IPS-NIHi11 (cell line): ENCODE data around the gene DNER.
"Not testable (repeated sequence)": the region's sequence is repeated elsewhere in the genome, so short reads cannot be mapped to it uniquely, and the experiment has no call there.

ENCODE experiments used
- DNase-seq: peaks from one replicate; pipeline ENCODE4 v3.0.0; 2012; ENCODE audit warnings: mixed read lengths, low spot score

Gene DNER

GRCh38 chr2:229563388-229563787, 151.0 kb downstream of the DNER start:
- no peak for DNase-seq

DNA sequence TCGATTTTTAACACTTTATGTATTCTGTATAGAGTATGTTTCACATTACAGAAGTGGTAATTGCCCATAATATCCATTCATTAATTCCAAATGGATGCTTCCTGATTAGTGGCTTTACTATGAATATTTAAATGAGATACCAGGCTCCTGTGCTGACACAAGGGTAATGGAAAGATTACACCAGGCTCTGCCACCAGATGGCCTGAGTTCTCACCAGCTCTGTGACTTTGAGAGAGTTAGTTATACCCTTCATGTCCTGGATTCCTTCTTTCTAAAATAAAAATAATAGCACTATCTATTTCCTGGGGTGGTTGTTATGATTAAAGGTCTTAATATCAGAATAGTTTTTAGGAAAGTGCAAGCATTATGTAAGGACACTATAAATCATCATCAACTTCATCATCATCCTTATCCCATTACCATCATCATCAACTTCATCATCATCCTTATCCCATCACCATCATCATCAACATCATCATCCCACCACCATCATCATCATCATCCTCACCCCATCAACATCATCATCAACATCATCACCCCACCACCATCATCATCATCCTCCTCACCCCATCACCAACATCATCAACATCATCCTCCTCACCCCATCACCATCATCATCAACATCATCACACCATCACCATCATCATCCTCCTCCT, 151.8 kb downstream of the DNER start:
- no peak for DNase-seq

GRCh38 chr2:229559986-229560385, 154.4 kb downstream of the DNER start:
- no peak for DNase-seq

GRCh38 chr2:229553091-229553490, 161.3 kb downstream of the DNER start:
- no peak for DNase-seq

DNA sequence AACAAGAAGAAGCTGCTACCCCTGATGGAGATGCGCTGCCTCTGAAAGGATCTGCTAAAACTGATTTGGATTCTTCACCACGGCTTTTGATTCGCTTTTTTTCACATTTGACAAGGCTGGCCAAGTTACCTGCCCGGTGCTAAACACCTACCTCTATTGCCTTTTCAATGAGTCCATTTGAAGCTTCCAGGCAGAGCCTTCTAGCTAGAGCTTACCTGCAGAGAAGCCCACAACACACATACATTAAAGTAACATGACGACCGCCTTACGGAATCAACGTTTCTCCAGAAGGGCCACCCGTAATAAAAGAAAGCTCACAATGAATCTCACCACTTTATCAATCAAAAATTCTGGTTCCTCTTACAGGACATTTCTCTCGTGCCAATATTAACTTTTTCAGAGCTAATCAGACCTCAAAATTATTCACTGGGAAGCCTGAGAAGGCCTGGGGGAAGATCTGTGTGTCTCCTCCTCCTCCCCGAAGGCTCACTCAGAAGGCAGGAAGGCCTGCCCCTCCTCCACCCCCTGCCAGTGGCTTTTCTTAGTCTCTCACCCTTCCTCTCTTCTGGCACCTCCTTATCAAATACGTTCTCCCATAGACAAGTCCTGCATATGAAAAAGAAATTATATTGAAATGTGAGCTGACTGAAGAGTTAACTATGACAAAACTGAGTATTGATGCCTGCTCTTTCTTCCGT, 171.0 kb downstream of the DNER start:
- DNase-seq, result no peak

- no peak for DNase-seq
Measured at GRCh38 chr2:229539628-229540027, 174.7 kb downstream of the DNER start.

GRCh38 chr2:229531594-229531993, 182.8 kb downstream of the DNER start:
- DNase-seq, result no peak

DNA sequence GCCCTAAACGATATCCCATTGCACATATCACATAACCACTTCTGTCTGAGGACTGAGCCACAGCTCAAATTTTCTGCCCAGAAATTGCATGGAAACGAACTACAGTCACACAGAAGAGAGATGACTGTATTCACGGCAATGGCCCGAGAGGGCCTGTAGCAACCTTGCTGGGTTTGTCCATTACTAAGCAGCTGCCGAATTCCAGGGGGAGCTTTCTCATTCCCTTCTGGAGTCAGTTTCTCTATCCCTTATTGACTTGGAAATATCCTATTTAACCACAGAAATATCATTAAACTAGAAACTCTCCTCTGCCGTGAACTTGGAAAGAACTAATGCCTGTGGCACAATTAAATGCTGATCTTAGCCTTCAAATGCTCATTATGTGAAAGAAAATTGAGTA, 183.9 kb downstream of the DNER start:
- DNase-seq, result no peak

DNA sequence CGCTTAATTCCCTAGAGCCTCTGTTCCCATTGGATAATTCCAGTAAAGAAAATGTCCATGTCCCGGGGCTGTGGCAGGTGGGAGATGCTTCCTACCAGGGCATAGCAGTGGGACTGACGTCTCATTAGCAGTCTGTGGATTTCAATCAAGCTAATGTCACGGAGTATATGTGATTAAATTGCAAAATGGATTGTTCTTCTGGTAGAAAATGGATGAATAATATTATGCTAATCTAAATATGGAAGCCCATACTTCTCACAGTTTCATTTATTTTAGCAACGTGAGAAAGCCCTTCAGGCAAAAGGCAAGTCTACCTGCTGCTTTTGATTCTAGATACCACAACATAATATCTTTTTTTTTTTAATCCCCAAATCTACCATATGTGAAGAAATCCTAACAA, 185.5 kb downstream of the DNER start:
- DNase-seq, result no peak

GRCh38 chr2:229526951-229527350, 187.4 kb downstream of the DNER start:
- no peak for DNase-seq

- no peak for DNase-seq
Measured at GRCh38 chr2:229524799-229525198, 189.6 kb downstream of the DNER start.

DNA sequence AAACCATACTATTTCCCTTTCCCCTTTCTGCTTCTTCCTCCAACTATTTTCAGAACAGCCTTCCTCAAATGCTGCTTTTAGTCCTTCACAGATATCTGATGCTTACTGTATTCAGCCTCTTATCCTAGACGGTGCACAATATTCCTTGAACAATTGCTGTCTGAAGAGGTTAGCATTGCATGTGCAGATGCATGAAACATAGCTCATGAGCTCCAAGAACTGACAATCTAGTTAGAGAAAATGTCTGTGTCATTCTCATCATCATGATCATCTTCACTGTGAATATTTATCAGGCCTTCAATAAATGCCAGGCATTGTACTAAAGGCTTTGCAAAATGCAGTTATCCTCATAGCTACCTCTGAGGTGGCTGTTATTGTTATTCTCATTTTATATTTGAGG, 190.7 kb downstream of the DNER start:
- DNase-seq, result no peak

- DNase-seq, result no peak
Measured at GRCh38 chr2:229521576-229521975, 192.8 kb downstream of the DNER start.

- DNase-seq, result no peak
Measured at GRCh38 chr2:229520691-229521096, 193.7 kb downstream of the DNER start.

GRCh38 chr2:229519655-229520430, 194.5 kb downstream of the DNER start:
- DNase-seq, result no peak

DNA sequence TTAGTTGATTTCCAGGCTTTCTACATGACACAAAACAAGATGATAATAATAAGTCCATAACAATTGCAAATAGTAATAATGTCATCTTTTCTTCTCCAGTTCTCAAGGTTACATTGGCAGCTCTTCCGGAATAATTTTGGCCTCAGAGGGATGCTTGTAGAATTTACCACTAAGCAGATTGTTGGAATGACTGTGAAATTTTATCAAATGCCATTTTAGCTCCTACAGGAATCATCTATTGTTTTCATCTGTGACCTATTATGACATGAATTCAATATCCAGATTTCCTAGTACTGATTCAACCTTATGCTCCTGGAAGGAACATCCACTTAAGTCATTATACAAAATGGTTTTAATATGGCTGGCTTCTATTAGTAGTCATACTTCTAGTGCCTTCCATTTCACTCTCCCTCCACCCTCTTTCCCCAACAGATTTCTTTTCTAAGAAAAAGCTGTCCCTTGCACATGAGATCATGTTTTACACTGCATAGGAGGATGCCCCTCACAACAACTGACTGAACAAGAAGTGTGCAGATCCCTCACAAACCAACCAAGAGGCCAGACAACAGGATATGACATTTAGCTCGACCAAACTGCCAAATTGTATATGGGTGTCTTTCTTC, 200.0 kb downstream of the DNER start:
- DNase-seq, result no peak

- DNase-seq, result no peak
Measured at GRCh38 chr2:229511524-229511923, 202.8 kb downstream of the DNER start.

GRCh38 chr2:229506699-229507098, 207.7 kb downstream of the DNER start:
- DNase-seq, result not testable (repeated sequence)

- no peak for DNase-seq
Measured at GRCh38 chr2:229501051-229501794, 213.1 kb downstream of the DNER start.

DNA sequence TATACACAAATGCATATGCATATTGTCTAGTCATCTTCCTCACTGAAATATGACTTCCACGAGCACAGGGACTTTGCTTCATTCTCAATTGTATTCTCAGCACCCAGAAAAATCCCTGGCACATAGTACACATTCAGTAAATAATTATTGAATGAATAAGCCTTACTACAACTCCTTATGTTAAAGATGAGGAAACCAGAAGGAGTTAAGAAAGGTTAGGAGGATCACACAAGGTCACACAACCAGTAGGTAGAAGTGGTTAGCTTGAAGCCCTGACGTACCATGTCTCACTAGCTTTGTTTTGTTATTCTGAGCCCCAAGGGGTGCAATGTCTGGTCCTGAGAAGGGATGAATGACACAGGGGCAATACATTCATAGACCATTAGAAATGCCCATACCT, 222.3 kb downstream of the DNER start:
- no peak for DNase-seq

DNA sequence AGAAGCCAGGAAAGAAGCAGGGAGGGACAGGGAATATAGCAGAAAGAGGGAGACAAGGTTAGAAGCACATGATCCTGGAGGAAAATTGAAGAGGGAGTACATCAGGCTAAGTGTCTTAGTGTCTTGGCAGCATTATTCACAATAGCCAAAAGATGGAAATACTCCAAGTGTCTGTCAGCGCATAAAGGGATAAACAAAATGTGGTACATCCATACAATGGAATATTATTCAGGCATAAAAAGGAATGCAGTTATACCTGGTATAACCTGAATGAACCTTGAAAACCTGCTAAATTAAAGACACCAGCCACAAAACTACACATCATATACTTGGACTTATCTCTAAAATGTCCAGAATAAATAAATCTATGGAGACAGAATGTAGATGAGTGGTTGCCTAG, 224.2 kb downstream of the DNER start:
- DNase-seq, result no peak

DNA sequence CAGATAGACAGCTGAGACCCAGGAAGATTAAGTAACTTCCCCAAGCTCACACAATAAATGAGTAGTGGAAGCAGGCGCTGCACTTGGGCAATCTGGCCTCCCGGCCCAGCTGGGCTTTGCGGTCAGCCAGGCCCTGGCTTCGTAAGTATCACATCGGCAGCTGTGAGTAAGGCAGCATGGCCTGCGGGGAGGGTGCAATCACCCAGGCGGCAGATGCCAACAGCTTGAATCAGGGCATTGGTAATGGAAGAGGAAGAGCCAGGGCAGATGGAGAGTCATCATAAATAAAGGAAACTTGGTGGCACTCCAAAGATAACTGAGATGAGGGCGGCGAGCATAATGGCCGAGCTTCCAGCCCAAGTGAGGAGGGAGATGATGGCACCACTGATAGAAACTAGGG, 225.3 kb downstream of the DNER start:
- no peak for DNase-seq
